ENCODE measurements around the gene ATP2B3. TPM values are rescaled to one million over a fixed set of nuclear protein-coding genes. Genes with fewer than 3 reads are reported as not detected.

Gene ATP2B3
- polyA plus RNA-seq, 12 donors, result 0.12 to 0.89 (median 0.52) TPM; not detected in 2

Other genes starting within 250 kb of the ATP2B3 start
- gene PNMA6F, start 195.9 kb upstream of the ATP2B3 start, polyA plus RNA-seq (ENCODE audit: insufficient read length in 12 of 12), result not detected
- gene ZNF275, start 183.5 kb upstream of the ATP2B3 start, polyA plus RNA-seq (ENCODE audit: insufficient read length in 12 of 12), result 1 to 10 TPM in 11 of 12 donors, not detected in 1; 7.6 to 9.7 (median 8.5) TPM
- not detected for gene PNMA6E, start 116.3 kb upstream of the ATP2B3 start, polyA plus RNA-seq (ENCODE audit: insufficient read length in 12 of 12)
- gene ZFP92, start 106.2 kb upstream of the ATP2B3 start, polyA plus RNA-seq (ENCODE audit: insufficient read length in 12 of 12), result 1 to 10 TPM in 1 of 12 donors, under 1 TPM in 10, not detected in 1; 0.49 to 2.2 (median 0.74) TPM
- 1 to 10 TPM in 1 of 12 donors, under 1 TPM in 9, not detected in 2; 0.23 to 1.3 (median 0.40) TPM for gene TREX2, start 71.6 kb upstream of the ATP2B3 start, polyA plus RNA-seq (ENCODE audit: insufficient read length in 12 of 12)
- gene HAUS7, start 47.1 kb upstream of the ATP2B3 start, polyA plus RNA-seq (ENCODE audit: insufficient read length in 12 of 12), result 10 to 100 TPM in 11 of 12 donors, not detected in 1; 14.5 to 57.2 (median 21.0) TPM
- 100 to 1,000 TPM in 8 of 12 donors, 10 to 100 TPM in 4; 82.7 to 192 (median 118) TPM for gene BGN, start 22.7 kb upstream of the ATP2B3 start, polyA plus RNA-seq (ENCODE audit: insufficient read length in 12 of 12)
- 10 to 100 TPM in 10 of 12 donors, not detected in 2; 10.7 to 15.3 (median 11.6) TPM for gene CCNQ, start 81.5 kb downstream of the ATP2B3 start, polyA plus RNA-seq (ENCODE audit: insufficient read length in 12 of 12)
- under 1 TPM in 10 of 12 donors, not detected in 2; 0.22 to 0.89 (median 0.33) TPM for gene DUSP9, start 129.6 kb downstream of the ATP2B3 start, polyA plus RNA-seq (ENCODE audit: insufficient read length in 12 of 12)
- 10 to 100 TPM in 2 of 12 donors, 1 to 10 TPM in 9, not detected in 1; 1.5 to 20.9 (median 4.4) TPM for gene PNCK, start 156.2 kb downstream of the ATP2B3 start, polyA plus RNA-seq (ENCODE audit: insufficient read length in 12 of 12)
- gene SLC6A8, start 170.3 kb downstream of the ATP2B3 start, polyA plus RNA-seq (ENCODE audit: insufficient read length in 12 of 12), result 10 to 100 TPM in 11 of 12 donors, not detected in 1; 24.6 to 44.9 (median 28.9) TPM
- gene BCAP31, start 206.7 kb downstream of the ATP2B3 start, polyA plus RNA-seq (ENCODE audit: insufficient read length in 12 of 12), result 10 to 100 TPM in 11 of 12 donors, not detected in 1; 66.3 to 89.7 (median 73.6) TPM
- gene ABCD1, start 207.2 kb downstream of the ATP2B3 start, polyA plus RNA-seq (ENCODE audit: insufficient read length in 12 of 12), result 10 to 100 TPM in 2 of 12 donors, 1 to 10 TPM in 9, not detected in 1; 5.7 to 14.0 (median 8.6) TPM
- 10 to 100 TPM in 2 of 12 donors, 1 to 10 TPM in 9, not detected in 1; 2.0 to 10.9 (median 3.1) TPM for gene PLXNB3, start 246.6 kb downstream of the ATP2B3 start, polyA plus RNA-seq (ENCODE audit: insufficient read length in 12 of 12)